GM10266 (cell line): ENCODE measurements around the gene RALGPS1.

Experiments used
- DNase-seq: peaks from one replicate; pipeline ENCODE4 v3.0.0; 2012; ENCODE audit errors: extremely low spot score
- TF ChIP-seq, protein P1 (sequence below): IDR thresholded peaks from 2 replicates; pipeline ENCODE4 v1.5.1; 2012; ENCODE audit warnings: mild to moderate bottlenecking, low read depth; ENCODE audit not compliant: control insufficient read depth, insufficient read depth; ENCODE audit errors: missing control alignments

The RALGPS1 gene

GRCh38 chr9:126955811-126956210, 41.2 kb downstream of the RALGPS1 start:
- TF ChIP-seq, protein P1, sequence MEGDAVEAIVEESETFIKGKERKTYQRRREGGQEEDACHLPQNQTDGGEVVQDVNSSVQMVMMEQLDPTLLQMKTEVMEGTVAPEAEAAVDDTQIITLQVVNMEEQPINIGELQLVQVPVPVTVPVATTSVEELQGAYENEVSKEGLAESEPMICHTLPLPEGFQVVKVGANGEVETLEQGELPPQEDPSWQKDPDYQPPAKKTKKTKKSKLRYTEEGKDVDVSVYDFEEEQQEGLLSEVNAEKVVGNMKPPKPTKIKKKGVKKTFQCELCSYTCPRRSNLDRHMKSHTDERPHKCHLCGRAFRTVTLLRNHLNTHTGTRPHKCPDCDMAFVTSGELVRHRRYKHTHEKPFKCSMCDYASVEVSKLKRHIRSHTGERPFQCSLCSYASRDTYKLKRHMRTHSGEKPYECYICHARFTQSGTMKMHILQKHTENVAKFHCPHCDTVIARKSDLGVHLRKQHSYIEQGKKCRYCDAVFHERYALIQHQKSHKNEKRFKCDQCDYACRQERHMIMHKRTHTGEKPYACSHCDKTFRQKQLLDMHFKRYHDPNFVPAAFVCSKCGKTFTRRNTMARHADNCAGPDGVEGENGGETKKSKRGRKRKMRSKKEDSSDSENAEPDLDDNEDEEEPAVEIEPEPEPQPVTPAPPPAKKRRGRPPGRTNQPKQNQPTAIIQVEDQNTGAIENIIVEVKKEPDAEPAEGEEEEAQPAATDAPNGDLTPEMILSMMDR = no peak
- no peak for DNase-seq

- DNase-seq = no peak
- TF ChIP-seq, protein P1 = no peak
Observed at GRCh38 chr9:126956917-126957686, 42.5 kb downstream of the RALGPS1 start.

DNA sequence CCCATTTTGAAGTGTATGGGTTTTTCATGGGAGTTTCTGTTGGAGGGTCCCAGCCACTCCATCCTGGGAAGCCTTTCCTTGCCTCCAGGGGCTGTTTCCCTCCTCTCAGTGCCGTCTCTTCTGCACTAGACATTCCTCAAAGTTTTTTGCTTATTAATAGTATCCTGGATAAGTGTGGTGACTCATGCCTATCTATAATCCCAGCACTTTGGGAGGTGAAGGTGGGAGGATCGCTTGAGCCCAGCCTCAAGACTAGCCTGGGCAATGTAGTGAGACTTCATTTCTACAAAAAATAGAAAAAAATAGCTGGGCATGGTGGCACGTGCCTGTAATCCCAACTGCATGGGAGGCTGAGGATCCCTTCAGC, 43.1 kb downstream of the RALGPS1 start:
- TF ChIP-seq, protein P1 = no peak
- DNase-seq = no peak

GRCh38 chr9:126959336-126959735, 44.8 kb downstream of the RALGPS1 start:
- TF ChIP-seq, protein P1 = no peak
- no peak for DNase-seq

DNA sequence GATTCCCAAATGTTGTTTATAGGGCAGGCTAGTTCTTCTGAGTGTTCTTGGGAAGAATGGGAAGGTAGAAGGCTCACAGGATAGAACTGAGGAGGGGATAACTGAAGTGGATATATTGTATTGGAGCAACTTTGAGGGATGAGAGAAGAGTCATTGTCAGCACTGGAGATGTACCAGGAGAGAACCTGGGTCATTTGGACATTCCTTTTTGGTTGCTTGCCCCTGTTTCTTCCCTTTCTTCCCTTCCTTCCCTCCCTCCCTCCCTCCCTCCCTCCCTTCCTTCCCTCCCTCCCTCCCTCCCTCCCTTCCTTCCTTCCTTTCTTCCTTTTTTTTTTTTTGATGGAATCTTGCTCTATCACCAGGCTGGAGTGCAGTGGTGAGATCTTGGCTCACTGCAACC, 45.3 kb downstream of the RALGPS1 start:
- DNase-seq = no peak
- TF ChIP-seq, protein P1 = no peak

GRCh38 chr9:126962336-126962735, 47.8 kb downstream of the RALGPS1 start:
- no peak for DNase-seq
- TF ChIP-seq, protein P1 = no peak

DNA sequence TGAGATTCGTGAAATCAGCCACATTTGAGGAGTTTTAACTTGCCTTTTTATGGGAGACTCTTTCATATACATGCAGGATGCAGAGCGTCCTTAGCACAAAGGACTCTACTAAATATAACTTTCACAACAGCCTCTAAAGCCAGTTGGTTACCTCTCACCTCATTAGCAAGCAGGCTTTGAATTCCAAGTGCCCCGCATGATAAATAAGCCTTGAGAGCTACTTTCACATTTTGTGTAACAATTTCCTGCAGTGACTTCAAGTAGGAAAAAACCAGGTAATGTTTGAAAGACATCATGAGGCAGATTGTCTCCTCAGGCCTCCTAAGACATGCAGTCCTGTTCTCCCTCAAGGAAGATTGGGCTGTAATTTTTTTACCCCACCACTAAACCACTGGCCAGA, 50.5 kb downstream of the RALGPS1 start:
- DNase-seq = no peak
- TF ChIP-seq, protein P1 = no peak
